DND-41 (cell line): Measurements from ENCODE around the gene GABRG3.

ENCODE experiments used
- ATAC-seq: fragments of 200-7000 bp; cut with Tn5 transposase; 3 replicates; pipeline ENCODE4 v1.9.1; 2021; ENCODE audit warnings: low read depth; ENCODE audit not compliant: insufficient read depth
- DNase-seq: peaks from one replicate; pipeline ENCODE4 v3.0.0-alpha.2; 2020
- H2AFZ ChIP-seq: 2 replicates; pipeline ENCODE4 v1.6.0; 2012; ENCODE audit warnings: low read depth, low read length
- H3K27ac ChIP-seq: 2 replicates; pipeline ENCODE4 v1.5.1; 2012; ENCODE audit warnings: low read length, inconsistent platforms
- H3K27me3 ChIP-seq: fragments of 200-600 bp; sonication (generic); 2 replicates; pipeline ENCODE4 v1.6.0; 2012; ENCODE audit warnings: low read length, mild to moderate bottlenecking, inconsistent platforms; ENCODE audit not compliant: insufficient read depth, poor library complexity
- H3K36me3 ChIP-seq: 2 replicates; pipeline ENCODE4 v1.5.1; 2012; ENCODE audit warnings: low read length, inconsistent platforms; ENCODE audit not compliant: insufficient read depth
- H3K4me1 ChIP-seq: 2 replicates; pipeline ENCODE4 v1.5.1; 2012; ENCODE audit warnings: mild to moderate bottlenecking, low read length; ENCODE audit not compliant: insufficient read depth
- H3K4me2 ChIP-seq: 2 replicates; pipeline ENCODE4 v1.6.0; 2012; ENCODE audit warnings: mild to moderate bottlenecking, moderate library complexity, low read length, inconsistent platforms; ENCODE audit not compliant: insufficient read depth
- H3K4me3 ChIP-seq, 2 experiments: fragments of 200-600 bp in 1 of 2; shearing (Covaris generic) in 1 of 2; 2 replicates each; pipeline ENCODE4 v1.5.1; 2012 to 2016; ENCODE audit warnings: inconsistent platforms in 2 of 2, low read length in 2 of 2, mild to moderate bottlenecking in 2 of 2, low read depth in 1 of 2, moderate library complexity in 1 of 2
- H3K79me2 ChIP-seq: 2 replicates; pipeline ENCODE4 v1.6.0; 2012; ENCODE audit warnings: low read length, inconsistent platforms; ENCODE audit not compliant: insufficient read depth
- H3K9ac ChIP-seq: 2 replicates; pipeline ENCODE4 v1.6.0; 2012; ENCODE audit warnings: low read depth, mild to moderate bottlenecking, inconsistent platforms, low read length, moderate library complexity
- H3K9me3 ChIP-seq: 2 replicates; pipeline ENCODE4 v1.5.1; 2012; ENCODE audit warnings: low read length, moderate library complexity, mild to moderate bottlenecking, inconsistent platforms; ENCODE audit not compliant: insufficient read depth, severe bottlenecking
- H4K20me1 ChIP-seq: 2 replicates; pipeline ENCODE4 v1.6.0; 2012; ENCODE audit warnings: low read length; ENCODE audit not compliant: insufficient read depth
- EZH2 ChIP-seq: IDR thresholded peaks from 3 replicates; pipeline ENCODE4 v1.6.1; 2012; ENCODE audit warnings: borderline replicate concordance, low read depth, mild to moderate bottlenecking, moderate library complexity, low read length, inconsistent platforms; ENCODE audit not compliant: severe bottlenecking
- TF ChIP-seq, protein P1 (sequence below): IDR thresholded peaks from 2 replicates; pipeline ENCODE4 v1.5.1; 2012; ENCODE audit warnings: borderline replicate concordance, low read length, moderate library complexity, mild to moderate bottlenecking; ENCODE audit not compliant: poor library complexity, severe bottlenecking; ENCODE audit errors: extremely low read depth

GABRG3 gene

DNA sequence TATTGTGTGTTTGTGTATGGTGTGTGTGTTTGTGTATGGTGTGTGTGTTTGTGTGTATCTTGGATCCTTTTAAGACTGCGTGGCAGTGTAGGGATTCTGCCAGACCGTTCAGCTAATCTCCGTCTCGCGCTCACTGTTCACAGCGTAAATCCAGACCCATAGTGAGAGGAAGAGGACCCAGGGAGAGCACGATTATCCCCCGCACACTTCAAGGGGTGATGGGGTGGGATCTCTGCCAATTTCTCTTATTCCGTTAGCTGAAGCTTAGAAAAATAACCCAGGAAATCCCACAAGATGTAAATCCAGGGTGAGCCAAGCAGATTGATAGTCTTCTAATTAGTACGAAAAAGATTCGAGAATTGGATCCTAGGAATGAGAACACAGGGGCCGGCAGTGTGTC is 381.2 kb downstream of the GABRG3 start:
- H3K27me3 ChIP-seq: no peaks in the 10 kb centered on the region
- H3K27ac ChIP-seq: no peak overlapping the region
- no peak overlapping the region for H3K4me3 ChIP-seq
- no peak overlapping the region for H3K9ac ChIP-seq
- DNase-seq: no peak
- TF ChIP-seq, protein P1, sequence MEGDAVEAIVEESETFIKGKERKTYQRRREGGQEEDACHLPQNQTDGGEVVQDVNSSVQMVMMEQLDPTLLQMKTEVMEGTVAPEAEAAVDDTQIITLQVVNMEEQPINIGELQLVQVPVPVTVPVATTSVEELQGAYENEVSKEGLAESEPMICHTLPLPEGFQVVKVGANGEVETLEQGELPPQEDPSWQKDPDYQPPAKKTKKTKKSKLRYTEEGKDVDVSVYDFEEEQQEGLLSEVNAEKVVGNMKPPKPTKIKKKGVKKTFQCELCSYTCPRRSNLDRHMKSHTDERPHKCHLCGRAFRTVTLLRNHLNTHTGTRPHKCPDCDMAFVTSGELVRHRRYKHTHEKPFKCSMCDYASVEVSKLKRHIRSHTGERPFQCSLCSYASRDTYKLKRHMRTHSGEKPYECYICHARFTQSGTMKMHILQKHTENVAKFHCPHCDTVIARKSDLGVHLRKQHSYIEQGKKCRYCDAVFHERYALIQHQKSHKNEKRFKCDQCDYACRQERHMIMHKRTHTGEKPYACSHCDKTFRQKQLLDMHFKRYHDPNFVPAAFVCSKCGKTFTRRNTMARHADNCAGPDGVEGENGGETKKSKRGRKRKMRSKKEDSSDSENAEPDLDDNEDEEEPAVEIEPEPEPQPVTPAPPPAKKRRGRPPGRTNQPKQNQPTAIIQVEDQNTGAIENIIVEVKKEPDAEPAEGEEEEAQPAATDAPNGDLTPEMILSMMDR: no peak
- no peak for TF ChIP-seq EZH2
- H4K20me1 ChIP-seq: no peaks in the 10 kb centered on the region
- peaks cover 3% of the 10 kb centered on the region for H3K9me3 ChIP-seq
- ATAC-seq: no peak
- no peaks in the 10 kb centered on the region for H3K4me1 ChIP-seq
- no peaks in the 10 kb centered on the region for H3K79me2 ChIP-seq
- no peak overlapping the region for H2AFZ ChIP-seq
- no peak overlapping the region for H3K4me2 ChIP-seq
- no peaks in the 10 kb centered on the region for H3K36me3 ChIP-seq

DNA sequence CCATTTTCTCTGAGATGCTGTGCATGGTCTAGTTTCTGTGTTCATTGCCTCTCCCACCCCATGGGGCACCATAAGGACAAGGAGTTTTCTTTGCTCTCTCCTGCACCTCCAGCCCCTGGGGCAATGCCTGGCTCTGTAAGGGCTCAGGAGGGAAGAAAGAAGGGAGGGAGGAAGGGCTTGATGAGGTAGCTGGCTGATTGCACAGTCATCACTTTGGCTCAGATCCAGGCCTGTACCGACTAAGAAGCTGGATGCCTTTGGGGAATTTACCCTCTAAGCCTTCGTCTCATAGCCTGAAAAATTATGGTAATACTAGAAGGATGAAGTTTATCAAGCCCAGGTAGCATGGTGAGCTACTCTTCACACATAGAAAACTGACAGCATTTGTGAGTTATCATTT is 382.9 kb downstream of the GABRG3 start:
- Histone ChIP-seq H3K79me2 (no peaks in the 10 kb centered on the region), H2AFZ (no peak overlapping the region), H3K9me3 (peaks cover 3% of the 10 kb centered on the region), H3K4me1 (no peaks in the 10 kb centered on the region), H3K27ac (no peak overlapping the region), H3K27me3 (no peaks in the 10 kb centered on the region), H3K36me3 (no peaks in the 10 kb centered on the region), H3K4me2 (no peak overlapping the region), H4K20me1 (no peaks in the 10 kb centered on the region), H3K9ac (no peak overlapping the region), H3K4me3 (no peak overlapping the region)
- DNase-seq (no peak), ATAC-seq (no peak)
- TF ChIP-seq, protein P1: no peak
- no peak for TF ChIP-seq EZH2

DNA sequence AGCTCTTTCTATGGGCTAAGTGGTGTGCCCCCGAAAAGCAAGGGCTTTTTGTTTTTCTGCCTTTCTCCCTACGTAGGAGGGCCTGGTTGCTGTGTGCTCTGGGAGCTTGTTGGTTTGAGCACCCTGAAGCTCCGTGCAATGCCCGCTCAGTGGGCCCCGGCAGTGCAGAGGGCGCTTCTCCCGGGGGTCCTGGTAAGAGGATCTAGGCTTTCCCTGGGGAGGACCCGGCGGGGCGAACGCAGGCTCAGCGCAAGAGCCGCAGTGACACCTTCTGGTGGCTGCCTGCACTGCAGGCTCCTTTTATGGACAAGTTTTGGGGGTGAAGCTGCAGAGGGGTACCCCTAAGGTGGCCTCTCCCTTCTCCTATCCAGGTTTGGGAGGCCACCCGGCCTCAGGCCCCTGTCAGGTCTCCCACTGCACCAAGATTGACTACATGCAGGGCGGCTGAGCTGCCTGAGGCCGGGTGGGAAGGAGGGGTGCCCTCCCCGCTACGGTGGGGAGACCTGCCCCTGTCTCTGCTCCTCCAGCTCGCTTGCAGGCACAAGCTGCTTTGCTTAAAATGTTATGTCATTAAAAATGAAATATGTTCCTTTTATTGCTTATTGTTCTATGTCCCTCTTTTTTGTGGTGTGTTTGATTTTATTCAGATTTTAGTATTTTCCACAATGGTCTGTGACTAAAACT is 387.9 kb downstream of the GABRG3 start:
- H3K4me1 ChIP-seq: no peaks in the 10 kb centered on the region
- H4K20me1 ChIP-seq: no peaks in the 10 kb centered on the region
- no peaks in the 10 kb centered on the region for H3K36me3 ChIP-seq
- H3K27me3 ChIP-seq: no peaks in the 10 kb centered on the region
- no peak for DNase-seq
- no peak overlapping the region for H3K4me2 ChIP-seq
- H2AFZ ChIP-seq: no peak overlapping the region
- TF ChIP-seq, protein P1: peak; percentile 42
- TF ChIP-seq EZH2: no peak
- no peaks in the 10 kb centered on the region for H3K79me2 ChIP-seq
- H3K9ac ChIP-seq: no peak overlapping the region
- H3K9me3 ChIP-seq: no peaks in the 10 kb centered on the region
- no peak for ATAC-seq
- no peak overlapping the region for H3K4me3 ChIP-seq
- no peak overlapping the region for H3K27ac ChIP-seq
